MCF 10A (cell line): ENCODE data around the gene FAU. TPM values are rescaled to one million over a fixed set of nuclear protein-coding genes. Genes with fewer than 3 reads are reported as not detected.
"Not testable (repeated sequence)": the region's sequence is repeated elsewhere in the genome, so short reads cannot be mapped to it uniquely, and the experiment has no call there.

Experiments used
- BruUV-seq: library from RNA; stranded (reverse); fragments of 400-500 nt; replicated peaks from 2 replicates; lab custom pipeline; 2021; lab: Mats Ljungman, UMichigan
- CTCF ChIA-PET: fragments of 300-600 bp; sonication (Branson Sonifier 250); formaldehyde crosslinking; extraction: SDS; loops from one replicate; lab custom pipeline; 2021; ENCODE audit warnings: antibody characterized with exemption, inconsistent platforms; lab: Yijun Ruan, JAX
- POLR2A ChIA-PET: fragments of 300-600, 350-650 bp; sonication (Branson Sonifier 250); formaldehyde crosslinking; extraction: SDS; loops from one replicate; lab custom pipeline; 2020; ENCODE audit warnings: antibody characterized with exemption, inconsistent platforms; lab: Yijun Ruan, JAX
- DNase-seq: peaks from one replicate; pipeline ENCODE4 v3.0.0-alpha.2; 2018; ENCODE audit not compliant: unreplicated experiment
- H3K27ac Mint-ChIP-seq: one replicate; pipeline ENCODE4 v1.8.0; 2022; ENCODE audit warnings: mild to moderate bottlenecking, low read depth, mixed read lengths; ENCODE audit not compliant: unreplicated experiment
- H3K27me3 Mint-ChIP-seq: one replicate; pipeline ENCODE4 v1.8.0; 2022; ENCODE audit warnings: mixed read lengths; ENCODE audit not compliant: insufficient read depth, unreplicated experiment
- H3K36me3 Mint-ChIP-seq: one replicate; pipeline ENCODE4 v1.8.0; 2022; ENCODE audit warnings: mild to moderate bottlenecking, moderate library complexity, mixed read lengths; ENCODE audit not compliant: insufficient read depth, unreplicated experiment
- H3K4me1 Mint-ChIP-seq: one replicate; pipeline ENCODE4 v1.8.0; 2022; ENCODE audit warnings: mixed read lengths; ENCODE audit not compliant: insufficient read depth, unreplicated experiment
- H3K4me3 Mint-ChIP-seq: one replicate; pipeline ENCODE4 v1.8.0; 2022; ENCODE audit warnings: mild to moderate bottlenecking, moderate library complexity, mixed read lengths; ENCODE audit not compliant: unreplicated experiment
- H3K9me3 Mint-ChIP-seq: one replicate; pipeline ENCODE4 v1.8.0; 2022; ENCODE audit warnings: mixed read lengths; ENCODE audit not compliant: unreplicated experiment
- intact Hi-C: fragments of 100-400 bp; cut with micrococcal nuclease; formaldehyde crosslinking; loops from 2 replicates; pipeline ENCODE4 v1.14.1; 2022
- total RNA-seq: library from RNA; stranded (reverse); gene quantifications from 2 replicates; pipeline ENCODE4 v1.2.3, GENCODE V29; 2022
- TF ChIP-seq, protein P1 (sequence below): fragments of 200-600 bp; IDR thresholded peaks from one replicate; pipeline ENCODE4 v1.8.0; 2022; ENCODE audit warnings: antibody characterized with exemption, mild to moderate bottlenecking; ENCODE audit not compliant: unreplicated experiment

FAU gene
- total RNA-seq, 1 experiment from 2014 or later = 1,049 TPM

DNA sequence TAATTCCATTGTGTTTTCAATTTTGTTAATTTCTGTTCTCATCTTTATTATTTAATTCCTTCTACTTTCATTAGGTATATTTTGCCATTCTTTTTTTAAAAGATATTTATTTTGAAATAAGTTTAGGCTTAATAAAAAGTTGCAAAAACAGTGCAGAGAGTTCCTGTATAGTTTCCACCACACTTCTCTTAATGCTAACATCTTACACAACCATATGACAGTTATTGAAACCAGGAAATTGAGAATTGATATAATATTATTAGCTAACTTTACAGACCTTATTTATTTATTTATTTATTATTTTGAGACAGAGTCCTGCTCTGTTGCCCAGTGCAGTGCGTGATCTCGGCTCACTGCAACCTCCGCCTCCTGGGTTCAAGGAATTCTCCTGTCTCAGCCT is 34.3 kb upstream of the FAU start:
- ChIA-PET CTCF (no interaction called here), POLR2A (interaction anchor here (0.8 to 1.6 kb wide), 2 partner anchors 34 to 840 kb away, joined by 3 read pairs; partner anchors contain the start of genes FAU and MRPL49)
- Mint-ChIP-seq H3K9me3 (no peaks in the 10 kb centered on the region), H3K4me3 (no peak overlapping the region), H3K4me1 (peaks cover 7% of the 10 kb centered on the region), H3K27ac (no peak overlapping the region), H3K27me3 (no peaks in the 10 kb centered on the region), H3K36me3 (no peaks in the 10 kb centered on the region)
- BruUV-seq = no TSS peak
- TF ChIP-seq, protein P1, sequence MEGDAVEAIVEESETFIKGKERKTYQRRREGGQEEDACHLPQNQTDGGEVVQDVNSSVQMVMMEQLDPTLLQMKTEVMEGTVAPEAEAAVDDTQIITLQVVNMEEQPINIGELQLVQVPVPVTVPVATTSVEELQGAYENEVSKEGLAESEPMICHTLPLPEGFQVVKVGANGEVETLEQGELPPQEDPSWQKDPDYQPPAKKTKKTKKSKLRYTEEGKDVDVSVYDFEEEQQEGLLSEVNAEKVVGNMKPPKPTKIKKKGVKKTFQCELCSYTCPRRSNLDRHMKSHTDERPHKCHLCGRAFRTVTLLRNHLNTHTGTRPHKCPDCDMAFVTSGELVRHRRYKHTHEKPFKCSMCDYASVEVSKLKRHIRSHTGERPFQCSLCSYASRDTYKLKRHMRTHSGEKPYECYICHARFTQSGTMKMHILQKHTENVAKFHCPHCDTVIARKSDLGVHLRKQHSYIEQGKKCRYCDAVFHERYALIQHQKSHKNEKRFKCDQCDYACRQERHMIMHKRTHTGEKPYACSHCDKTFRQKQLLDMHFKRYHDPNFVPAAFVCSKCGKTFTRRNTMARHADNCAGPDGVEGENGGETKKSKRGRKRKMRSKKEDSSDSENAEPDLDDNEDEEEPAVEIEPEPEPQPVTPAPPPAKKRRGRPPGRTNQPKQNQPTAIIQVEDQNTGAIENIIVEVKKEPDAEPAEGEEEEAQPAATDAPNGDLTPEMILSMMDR = no peak
- no peak for DNase-seq
- intact Hi-C loops = no loop called here

DNA sequence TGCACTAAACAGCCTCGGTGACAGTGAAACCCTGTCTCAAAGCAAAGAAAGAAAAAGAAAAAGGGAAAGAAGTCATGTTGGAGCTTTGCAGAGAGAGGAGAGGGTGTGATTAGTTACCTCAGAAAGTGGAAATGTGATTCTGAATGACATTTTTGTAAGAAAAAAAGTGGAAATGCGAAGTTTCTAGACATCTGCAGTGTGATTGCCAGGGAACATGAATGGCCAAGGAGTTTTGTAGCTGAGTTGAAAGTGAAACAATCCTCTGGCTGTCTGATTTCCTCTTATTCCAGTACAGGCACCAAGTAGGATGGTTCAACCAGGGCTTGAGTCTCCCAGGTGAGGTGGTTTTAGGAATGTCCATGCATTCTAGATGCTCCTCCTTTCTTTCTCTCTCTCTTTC is 30.2 kb upstream of the FAU start:
- H3K27ac Mint-ChIP-seq = no peak overlapping the region

DNA sequence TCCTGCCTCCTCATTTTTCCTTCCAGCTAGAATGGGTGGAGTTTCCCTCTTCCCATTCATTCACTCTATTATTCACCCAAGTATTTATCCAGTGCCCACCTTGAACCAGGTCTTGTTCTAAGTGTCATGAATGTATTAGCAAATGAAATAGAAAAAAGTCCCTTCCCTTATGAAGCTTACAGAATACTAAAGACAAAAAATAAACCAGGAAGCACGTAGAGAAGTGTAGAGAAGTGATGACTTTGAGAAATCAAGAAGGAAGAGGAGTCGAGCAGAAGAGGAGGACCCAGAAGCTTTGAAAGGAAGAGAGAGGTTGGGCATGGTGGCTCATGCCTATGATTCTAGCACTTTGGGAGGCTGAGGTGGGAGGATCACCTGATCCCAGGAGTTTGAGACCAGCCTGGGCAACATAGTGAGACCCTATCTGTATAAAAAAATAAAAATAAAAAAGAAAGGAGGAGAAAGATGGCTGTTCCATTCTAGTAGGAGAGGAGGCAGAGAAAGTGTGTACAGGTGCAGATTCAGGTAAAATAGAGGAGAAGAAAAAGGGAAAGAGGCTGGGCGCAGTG is 29.5 kb upstream of the FAU start:
- Mint-ChIP-seq H3K27ac (peak overlapping the region; percentile 78), H3K27me3 (no peaks in the 10 kb centered on the region), H3K4me1 (peaks cover 22% of the 10 kb centered on the region), H3K9me3 (no peaks in the 10 kb centered on the region), H3K36me3 (no peaks in the 10 kb centered on the region), H3K4me3 (peak overlapping the region; percentile 45)
- POLR2A ChIA-PET = interaction anchor here (0.7 to 7.0 kb wide), 7 partner anchors 12 to 34 kb away, joined by 3 to 56 read pairs (median 9); partner anchors contain the start of genes CAPN1, FAU, MRPL49 and SYVN1
- TF ChIP-seq, protein P1 = no peak
- intact Hi-C loops = no loop called here
- DNase-seq = no peak
- CTCF ChIA-PET = no interaction called here
- BruUV-seq = no TSS peak

More for the DNA sequence above, 30.2 kb upstream of the FAU start:
- H3K4me1 Mint-ChIP-seq = peaks cover 22% of the 10 kb centered on the region
- intact Hi-C loops = no loop called here
- H3K9me3 Mint-ChIP-seq = no peaks in the 10 kb centered on the region
- DNase-seq = no peak
- ChIA-PET CTCF (interaction anchor here (0.9 kb wide), 1 partner anchor 1053 kb away, joined by 3 read pairs; no protein-coding TSS in a partner anchor), POLR2A (interaction anchor here (0.8 to 7.0 kb wide), 6 partner anchors 12 to 41 kb away, joined by 3 to 56 read pairs (median 9); partner anchors contain the start of genes CAPN1, FAU, MRPL49 and SYVN1)
- H3K27me3 Mint-ChIP-seq = no peaks in the 10 kb centered on the region
- H3K36me3 Mint-ChIP-seq = no peaks in the 10 kb centered on the region
- no peak overlapping the region for H3K4me3 Mint-ChIP-seq
- TF ChIP-seq, protein P1 = no peak
- BruUV-seq = no TSS peak

DNA sequence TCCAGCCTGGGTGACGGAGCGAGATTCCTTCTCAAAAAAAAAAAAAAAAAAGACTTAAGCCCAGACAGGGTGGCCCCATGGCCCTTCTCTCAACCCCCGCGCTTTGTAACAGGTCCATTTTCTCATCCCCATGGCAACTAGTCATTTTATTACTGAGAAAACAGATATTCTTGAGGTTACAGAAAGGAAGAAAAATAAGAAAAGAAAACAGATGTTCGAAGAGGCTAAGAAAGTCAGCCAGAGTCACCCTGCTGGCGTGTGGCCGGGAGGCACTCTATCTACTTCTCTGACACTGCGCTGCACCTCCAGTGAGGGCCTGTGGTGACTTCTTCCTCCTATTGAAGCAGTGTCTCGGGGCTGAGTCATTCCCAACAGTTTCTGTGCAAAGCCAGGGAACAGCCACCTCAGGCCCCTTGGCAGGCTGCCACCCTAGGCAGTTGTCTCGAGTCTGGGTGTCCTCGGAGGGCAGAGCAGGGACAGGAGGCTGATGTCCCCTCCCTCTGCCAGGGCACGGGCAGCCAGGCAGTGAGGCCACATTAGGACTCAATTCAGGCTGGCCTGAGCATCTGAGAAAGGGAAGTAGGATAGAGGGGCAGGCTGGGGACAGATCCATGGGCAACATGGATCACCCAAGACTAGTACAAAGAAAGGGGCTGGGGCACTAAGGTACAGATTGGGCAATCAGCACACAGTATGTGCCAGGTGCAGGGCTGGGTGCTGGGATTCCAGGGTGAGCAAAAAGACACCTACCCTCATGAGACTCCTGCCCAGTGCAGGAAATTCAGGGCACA is 28.8 kb upstream of the FAU start:
- intact Hi-C loops = no loop called here
- no TSS peak for BruUV-seq
- CTCF ChIA-PET = interaction anchor here (0.5 kb wide), 1 partner anchor 29 kb away, joined by 3 read pairs; no protein-coding TSS in a partner anchor
- no peaks in the 10 kb centered on the region for H3K27me3 Mint-ChIP-seq
- no peaks in the 10 kb centered on the region for H3K9me3 Mint-ChIP-seq
- peak; percentile 96 for DNase-seq
- POLR2A ChIA-PET = interaction anchor here (0.7 to 7.0 kb wide), 5 partner anchors 12 to 33 kb away, joined by 3 to 56 read pairs (median 9); partner anchors contain the start of genes FAU, MRPL49, SYVN1 and ZNHIT2
- TF ChIP-seq, protein P1 = no peak
- peak overlapping the region; percentile 45 for H3K4me3 Mint-ChIP-seq
- H3K4me1 Mint-ChIP-seq = peaks cover 22% of the 10 kb centered on the region
- no peaks in the 10 kb centered on the region for H3K36me3 Mint-ChIP-seq
- H3K27ac Mint-ChIP-seq = peak overlapping the region; percentile 78

DNA sequence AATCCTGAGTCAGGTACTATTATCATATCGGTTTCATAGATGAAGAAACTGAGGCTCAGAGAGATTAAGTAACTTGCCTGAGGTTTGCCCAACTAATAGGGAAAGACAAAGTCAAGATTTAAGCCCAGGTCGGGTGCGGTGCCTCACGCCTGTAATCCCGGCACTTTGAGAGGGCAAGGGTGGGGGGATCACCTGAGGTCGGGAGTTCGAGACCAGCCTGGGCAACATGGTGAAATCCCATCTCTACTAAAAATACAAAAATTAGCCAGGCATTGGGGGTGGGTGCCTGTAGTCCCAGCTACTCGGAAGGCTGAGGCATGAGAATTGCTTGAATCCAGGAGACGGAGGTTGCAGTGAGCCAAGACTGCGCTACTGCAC is 28.2 kb upstream of the FAU start:
- H3K36me3 Mint-ChIP-seq, DNase-seq, BruUV-seq, H3K27me3 Mint-ChIP-seq, intact Hi-C loops, H3K9me3 Mint-ChIP-seq: not testable (repeated sequence)
- ChIA-PET POLR2A (interaction anchor here (7.0 kb wide), 1 partner anchor 15 kb away, joined by 56 read pairs; the partner anchor contains the start of gene SYVN1), CTCF (interaction anchor here (0.5 kb wide), 1 partner anchor 29 kb away, joined by 3 read pairs; no protein-coding TSS in a partner anchor)
- Mint-ChIP-seq H3K4me1 (peaks cover 22% of the 10 kb centered on the region), H3K27ac (peak overlapping the region; percentile 78), H3K4me3 (peak overlapping the region; percentile 45)
